ENCODE data around the gene KRT34. TPM values are rescaled to one million over a fixed set of nuclear protein-coding genes. Genes with fewer than 3 reads are reported as not detected.

The KRT34 gene
- total RNA-seq, 2 donors from 2014 or later, result not detected

- Histone ChIP-seq H3K27me3 (replicated peaks; ENCODE audit: insufficient read depth) (no peaks in the 10 kb centered on the region), H3K4me1 (ENCODE audit: control insufficient read depth in 1 of 2, low read depth in 2 of 2) (no peaks in the 10 kb centered on the region), H3K36me3 (no peaks in the 10 kb centered on the region), H3K9me3 (no peaks in the 10 kb centered on the region), H3K4me3 (no peak overlapping the region), H3K27ac (no peak overlapping the region)
- no peak for DNase-seq (ENCODE audit: low spot score)
- peak; percentile 56 for TF ChIP-seq CTCF (IDR thresholded peaks at IDR 0.05)
- no peak for ATAC-seq (ENCODE audit: insufficient number of reproducible peaks, low FRiP score, low read depth)
Measured at GRCh38 chr17:41329279-41329948, 52.7 kb downstream of the KRT34 start.

DNA sequence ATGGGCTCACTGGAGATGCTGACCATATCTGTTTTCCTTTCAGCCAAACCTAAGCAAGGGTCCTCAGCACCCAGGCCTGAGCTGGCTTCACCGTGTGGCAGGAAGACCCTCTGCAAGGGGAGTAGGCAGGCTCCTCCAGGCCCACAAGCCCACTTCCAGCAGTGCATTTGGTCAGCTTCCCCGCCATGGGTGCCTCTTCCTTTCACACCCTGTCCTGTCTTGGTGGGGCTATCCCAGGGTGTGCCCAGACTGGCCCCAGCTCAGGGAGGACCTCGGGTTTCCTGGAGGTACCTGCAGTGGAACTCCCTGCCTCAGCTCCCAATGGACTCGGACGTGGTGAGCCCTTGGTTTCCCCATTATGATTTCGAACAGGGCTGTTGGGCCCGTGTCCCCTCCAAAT is 53.9 kb downstream of the KRT34 start:
- no peak for TF ChIP-seq CTCF (IDR thresholded peaks at IDR 0.05)
- Histone ChIP-seq H3K36me3 (no peaks in the 10 kb centered on the region), H3K9me3 (no peaks in the 10 kb centered on the region), H3K4me3 (no peak overlapping the region), H3K27me3 (replicated peaks; ENCODE audit: insufficient read depth) (no peaks in the 10 kb centered on the region), H3K4me1 (ENCODE audit: control insufficient read depth in 1 of 2, low read depth in 2 of 2) (no peaks in the 10 kb centered on the region), H3K27ac (no peak overlapping the region)
- DNase-seq (ENCODE audit: low spot score), result no peak
- ATAC-seq (ENCODE audit: insufficient number of reproducible peaks, low FRiP score, low read depth), result no peak

Other genes starting within 250 kb of the KRT34 start
- gene KRTAP4-6, start 241.8 kb downstream of the KRT34 start, total RNA-seq, result not detected
- not detected for gene KRTAP4-5, start 232.5 kb downstream of the KRT34 start, total RNA-seq
- gene KRTAP4-4, start 221.6 kb downstream of the KRT34 start, total RNA-seq, result not detected
- not detected for gene KRTAP4-3, start 214.1 kb downstream of the KRT34 start, total RNA-seq
- not detected for gene KRTAP4-2, start 204.1 kb downstream of the KRT34 start, total RNA-seq
- not detected for gene KRTAP4-1, start 197.4 kb downstream of the KRT34 start, total RNA-seq
- gene KRTAP9-1, start 192.4 kb downstream of the KRT34 start, total RNA-seq, result not detected
- gene KRTAP9-2, start 155.7 kb downstream of the KRT34 start, total RNA-seq, result not detected
- gene KRTAP9-3, start 149.9 kb downstream of the KRT34 start, total RNA-seq, result not detected
- gene KRTAP9-8, start 144.3 kb downstream of the KRT34 start, total RNA-seq, result not detected
- not detected for gene KRTAP9-4, start 132.6 kb downstream of the KRT34 start, total RNA-seq
- gene KRTAP9-9, start 126.9 kb downstream of the KRT34 start, total RNA-seq, result not detected
- gene KRTAP9-6, start 116.9 kb downstream of the KRT34 start, total RNA-seq, result not detected
- not detected for gene KRTAP9-7, start 106.6 kb downstream of the KRT34 start, total RNA-seq
- gene KRTAP29-1, start 79.5 kb downstream of the KRT34 start, total RNA-seq, result not detected
- not detected for gene KRTAP16-1, start 73.0 kb downstream of the KRT34 start, total RNA-seq
- gene KRTAP17-1, start 66.6 kb downstream of the KRT34 start, total RNA-seq, result not detected
- not detected for gene KRT33A, start 31.5 kb downstream of the KRT34 start, total RNA-seq
- gene KRT33B, start 12.5 kb downstream of the KRT34 start, total RNA-seq, result not detected
- gene KRT31, start 15.3 kb upstream of the KRT34 start, total RNA-seq, result not detected
- gene KRT37, start 42.3 kb upstream of the KRT34 start, total RNA-seq, result not detected
- gene KRT38, start 58.7 kb upstream of the KRT34 start, total RNA-seq, result not detected
- not detected for gene KRT32, start 85.1 kb upstream of the KRT34 start, total RNA-seq
- not detected for gene KRT35, start 98.8 kb upstream of the KRT34 start, total RNA-seq
- not detected for gene KRT36, start 107.6 kb upstream of the KRT34 start, total RNA-seq
- 1 to 10 TPM in 1 of 2 donors, not detected in 1; 1.4 TPM for gene KRT13, start 123.3 kb upstream of the KRT34 start, total RNA-seq
- under 1 TPM in 1 of 2 donors, not detected in 1; 0.68 TPM for gene KRT15, start 136.6 kb upstream of the KRT34 start, total RNA-seq
- 10 to 100 TPM in 1 of 2 donors, 1 to 10 TPM in 1; 2.4 to 66.8 TPM for gene KRT19, start 146.0 kb upstream of the KRT34 start, total RNA-seq
- gene KRT9, start 189.8 kb upstream of the KRT34 start, total RNA-seq, result under 1 TPM in 1 of 2 donors, not detected in 1; 0.42 TPM
- gene KRT14, start 204.6 kb upstream of the KRT34 start, total RNA-seq, result 10 to 100 TPM in 1 of 2 donors, 1 to 10 TPM in 1; 6.9 to 18.7 TPM
- gene KRT16, start 230.5 kb upstream of the KRT34 start, total RNA-seq, result 10 to 100 TPM in 1 of 2 donors, 1 to 10 TPM in 1; 6.5 to 16.8 TPM
- gene KRT17, start 242.3 kb upstream of the KRT34 start, total RNA-seq, result 10 to 100 TPM; 74.7 to 87.1 TPM